SK-MEL-5 (cell line): ENCODE results near the gene PARVB. TPM values are rescaled to one million over a fixed set of nuclear protein-coding genes. Genes with fewer than 3 reads are reported as not detected.

Experiments
- DNase-seq: peaks from one replicate; pipeline ENCODE4 v3.0.0-alpha.2; 2016; ENCODE audit warnings: low read depth, low spot score
- in situ Hi-C: cut with HindIII; loops from 2 replicates; pipeline ENCODE4 v1.10.0; 2016; ENCODE audit warnings: low sequenced_read_pairs, high pct_unique_total_duplicates, low pct_unique_long_range_greater_than_20kb
- polyA plus RNA-seq, 2 experiments: library from polyadenylated mRNA; depleted of rRNA; stranded (reverse); fragments of >200 nt; gene quantifications; 2 replicates each; pipeline ENCODE4 v1.2.3, GENCODE V29; 2015
- total RNA-seq: library from RNA; depleted of rRNA; stranded (reverse); fragments of >200 nt; shearing (Covaris generic); gene quantifications from 2 replicates; pipeline ENCODE4 v1.2.3, GENCODE V29; 2014; rRNA removed

The PARVB gene, protein sequence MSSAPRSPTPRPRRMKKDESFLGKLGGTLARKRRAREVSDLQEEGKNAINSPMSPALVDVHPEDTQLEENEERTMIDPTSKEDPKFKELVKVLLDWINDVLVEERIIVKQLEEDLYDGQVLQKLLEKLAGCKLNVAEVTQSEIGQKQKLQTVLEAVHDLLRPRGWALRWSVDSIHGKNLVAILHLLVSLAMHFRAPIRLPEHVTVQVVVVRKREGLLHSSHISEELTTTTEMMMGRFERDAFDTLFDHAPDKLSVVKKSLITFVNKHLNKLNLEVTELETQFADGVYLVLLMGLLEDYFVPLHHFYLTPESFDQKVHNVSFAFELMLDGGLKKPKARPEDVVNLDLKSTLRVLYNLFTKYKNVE
- 164 and 178 TPM in 2 replicates for total RNA-seq
- 180 and 216 TPM in 2 replicates for polyA plus RNA-seq (2015; cell fraction: cytosol; rRNA removed)
- 37.6 and 90.4 TPM in 2 replicates for polyA plus RNA-seq (2015; cell fraction: nucleus; rRNA removed)

DNA sequence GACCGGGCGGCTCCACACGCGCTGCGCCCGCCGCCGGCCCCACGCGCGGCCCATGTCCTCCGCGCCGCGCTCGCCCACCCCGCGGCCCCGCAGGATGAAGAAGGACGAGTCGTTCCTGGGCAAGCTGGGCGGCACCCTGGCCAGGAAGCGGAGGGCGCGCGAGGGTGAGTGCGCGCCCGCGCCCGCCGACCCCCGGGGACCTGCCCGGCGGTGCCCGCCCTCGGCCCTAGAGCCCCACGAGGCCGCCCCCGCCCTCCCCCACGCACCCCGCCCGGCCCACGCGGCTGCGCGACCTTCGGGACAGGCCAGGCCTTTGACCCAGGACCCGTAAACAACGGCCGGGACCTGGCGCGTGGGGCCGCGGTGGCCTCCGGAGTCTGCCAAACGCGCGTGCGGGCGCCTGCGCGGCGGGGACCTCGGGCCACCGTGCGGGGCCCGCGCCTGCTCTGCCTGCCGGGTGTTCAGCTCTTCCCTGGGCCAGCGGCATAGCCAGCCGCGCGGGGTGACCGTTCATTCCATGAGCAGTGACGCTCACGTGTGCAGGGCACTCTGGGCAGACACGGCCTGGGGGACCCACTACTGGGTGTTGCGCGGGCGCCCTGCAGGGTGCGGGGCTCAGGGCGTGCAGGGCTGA is at the start of gene PARVB:
TSS of gene PARVB (plus strand) at position 15 of the 634 bp plus-strand sequence. CDS start at position 53, 38 bp downstream.
- peak; percentile 13 for DNase-seq
- in situ Hi-C loops = no loop called here

DNA sequence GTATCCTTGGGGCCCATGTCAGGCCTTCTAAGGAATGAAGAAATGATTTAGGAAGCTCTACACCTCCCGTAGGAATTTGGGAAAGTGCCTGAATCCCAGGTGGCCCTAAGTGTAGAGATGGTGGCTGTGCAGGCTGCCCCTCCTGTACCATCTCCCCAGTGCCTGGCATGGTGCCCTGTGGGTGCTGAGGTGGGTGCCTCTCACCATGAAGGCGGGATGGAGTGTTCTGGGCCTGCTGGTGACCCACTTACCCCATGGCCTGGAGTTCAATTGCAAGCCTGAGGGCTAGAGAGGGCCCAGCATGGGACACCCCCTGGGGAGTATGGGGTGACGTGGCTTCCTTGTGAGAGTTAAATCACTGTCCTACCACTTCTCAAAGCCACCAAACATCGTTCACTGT is 49.1 kb upstream of the PARVB start:
- no peak for DNase-seq
- in situ Hi-C loops = loop anchor here (25.0 kb wide), 1 partner anchor 112 kb away; no protein-coding TSS in a partner anchor

DNA sequence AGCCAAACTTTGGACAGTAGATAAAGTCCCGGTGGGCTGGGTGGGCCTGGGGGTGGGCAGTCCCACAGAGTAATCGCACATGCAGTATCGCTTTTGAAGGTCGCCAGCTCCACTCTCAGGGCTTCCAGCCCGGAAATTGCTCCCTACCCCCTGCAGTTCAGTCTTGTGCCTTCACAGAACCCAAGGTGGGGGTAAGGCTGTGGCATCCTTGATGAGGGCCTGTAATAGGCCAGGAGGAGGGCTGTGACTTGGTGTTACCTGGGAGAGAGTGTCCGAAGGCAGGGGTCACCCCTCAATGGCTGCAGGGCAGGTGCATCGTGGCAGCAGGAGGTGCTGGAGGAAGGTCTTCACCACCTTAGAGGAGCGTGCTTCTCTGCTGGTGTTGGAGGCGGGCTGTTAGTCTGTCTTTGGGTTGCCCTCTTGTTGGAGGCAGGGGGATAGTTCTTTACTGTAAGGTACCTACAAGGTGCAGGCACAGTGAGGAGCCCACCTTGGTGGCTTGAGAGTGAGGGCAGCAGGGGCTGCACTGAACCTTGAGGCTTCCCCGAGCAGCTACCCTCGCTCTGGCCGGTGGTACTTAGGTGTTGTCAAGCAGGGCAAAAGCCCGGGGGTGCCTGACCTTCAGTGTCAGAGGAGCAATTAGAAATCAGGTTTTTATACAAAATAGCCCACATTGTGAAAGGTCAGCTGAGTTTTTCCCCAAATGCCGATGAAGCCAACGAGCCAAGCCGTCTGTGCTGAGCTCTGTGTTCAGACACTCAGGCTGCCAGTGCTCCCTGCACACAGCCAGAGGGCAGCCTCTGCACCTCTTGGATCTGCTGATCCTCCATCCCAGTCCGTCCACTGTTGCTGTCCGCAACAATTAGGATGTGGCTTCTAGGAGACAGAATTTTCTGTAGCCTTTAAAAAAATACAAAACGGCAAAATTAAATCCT is 47.0 kb upstream of the PARVB start:
- in situ Hi-C loops = loop anchor here (25.0 kb wide), 1 partner anchor 110 kb away; no protein-coding TSS in a partner anchor
- no peak for DNase-seq

DNA sequence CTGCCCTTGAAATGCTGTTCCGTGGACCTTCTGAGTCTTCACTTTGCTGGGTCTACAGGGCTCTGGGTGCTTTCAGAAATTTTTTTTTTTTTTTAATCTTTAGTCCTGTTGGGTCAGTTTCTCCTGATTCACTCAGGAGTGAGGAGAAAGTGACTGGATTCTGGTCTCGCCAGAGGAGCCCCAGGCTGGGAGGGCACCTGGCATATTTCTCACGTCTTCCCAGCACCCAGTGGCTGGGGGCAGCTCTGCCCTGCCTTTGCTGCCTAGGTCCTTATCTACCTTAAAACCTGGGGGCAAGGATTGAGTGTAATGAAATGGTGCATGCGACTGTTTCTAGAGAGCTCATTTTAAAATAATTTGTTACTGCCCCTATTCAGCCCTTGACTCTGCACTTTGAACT is 45.5 kb upstream of the PARVB start:
- no peak for DNase-seq
- in situ Hi-C loops = loop anchor here (25.0 kb wide), 1 partner anchor 109 kb away; no protein-coding TSS in a partner anchor

DNA sequence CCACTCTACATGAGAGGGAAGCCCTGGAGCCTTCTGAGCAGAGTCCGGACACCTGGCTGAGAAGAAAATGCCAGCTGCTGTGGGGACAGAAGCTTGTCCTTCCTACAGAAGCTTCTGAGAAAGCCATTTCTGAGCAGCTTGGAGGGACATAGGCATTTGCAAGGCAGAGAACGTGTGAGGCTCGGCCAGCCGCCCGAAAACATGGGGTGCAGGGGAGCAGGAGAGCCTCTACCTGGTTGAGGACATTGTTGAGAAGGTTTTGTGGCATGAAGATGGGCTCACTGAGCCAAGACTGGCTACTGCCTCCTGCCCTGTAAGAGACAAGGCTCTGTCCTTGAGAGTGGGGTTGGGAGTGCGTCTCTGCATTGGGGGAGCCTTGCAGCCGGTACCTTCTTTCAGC is 43.5 kb upstream of the PARVB start:
- no peak for DNase-seq
- in situ Hi-C loops = loop anchor here (25.0 kb wide), 1 partner anchor 107 kb away; no protein-coding TSS in a partner anchor

DNA sequence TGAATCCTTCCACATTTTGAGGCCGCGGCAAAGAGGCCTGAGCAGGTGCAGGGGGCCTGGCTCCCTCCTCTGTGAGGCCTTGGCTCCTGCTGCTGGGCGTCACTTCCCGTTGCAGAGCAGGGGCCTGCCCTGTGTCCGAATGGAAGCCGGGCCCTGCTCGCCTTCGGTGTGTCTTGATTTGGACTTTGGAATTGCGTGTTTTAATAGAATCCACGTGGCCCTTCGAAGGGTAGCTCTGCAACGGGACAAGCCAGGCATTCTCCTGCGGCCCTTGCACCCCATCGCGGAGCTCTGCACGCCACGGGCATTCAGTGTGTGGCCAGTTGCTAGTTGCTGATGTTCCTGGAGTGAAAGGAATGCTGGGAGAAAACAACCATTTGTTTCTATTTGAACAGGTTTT is 43.1 kb upstream of the PARVB start:
- in situ Hi-C loops = loop anchor here (25.0 kb wide), 1 partner anchor 106 kb away; no protein-coding TSS in a partner anchor
- DNase-seq = no peak

- in situ Hi-C loops = loop anchor here (25.0 kb wide), 1 partner anchor 103 kb away; no protein-coding TSS in a partner anchor
- no peak for DNase-seq
These were observed 40.3 kb upstream of the PARVB start for GRCh38 chr22:43983808-43984207.

- in situ Hi-C loops = loop anchor here (25.0 kb wide), 1 partner anchor 102 kb away; no protein-coding TSS in a partner anchor
- peak; percentile 67 for DNase-seq
These were observed 38.6 kb upstream of the PARVB start for GRCh38 chr22:43985532-43985931.

GRCh38 chr22:43988116-43988820 is 35.8 kb upstream of the PARVB start:
- no peak for DNase-seq
- in situ Hi-C loops = loop anchor here (25.0 kb wide), 1 partner anchor 99 kb away; no protein-coding TSS in a partner anchor

GRCh38 chr22:43988960-43989359 is 35.1 kb upstream of the PARVB start:
- in situ Hi-C loops = loop anchor here (25.0 kb wide), 1 partner anchor 98 kb away; no protein-coding TSS in a partner anchor
- DNase-seq = no peak

DNA sequence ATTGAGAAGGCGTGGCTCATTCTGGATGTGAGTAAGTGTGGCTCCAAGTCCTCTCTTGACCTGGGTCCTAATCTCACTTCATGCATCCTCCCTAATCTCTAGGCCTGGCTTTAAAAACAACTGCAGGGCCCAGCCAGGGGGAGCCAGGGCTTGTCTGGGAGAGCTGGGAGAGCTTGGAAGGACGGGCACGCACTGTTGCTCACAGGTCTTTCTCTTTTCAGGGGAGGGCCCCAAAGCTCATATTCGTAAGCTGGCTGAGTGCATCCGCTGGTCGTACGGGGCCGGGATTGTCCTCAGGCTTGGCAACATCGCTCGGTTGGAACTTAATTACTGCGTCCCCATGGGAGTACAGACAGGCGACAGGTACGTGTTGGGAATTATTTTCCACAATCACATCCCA is 34.1 kb upstream of the PARVB start:
- in situ Hi-C loops = loop anchor here (25.0 kb wide), 1 partner anchor 97 kb away; no protein-coding TSS in a partner anchor
- DNase-seq = no peak

DNA sequence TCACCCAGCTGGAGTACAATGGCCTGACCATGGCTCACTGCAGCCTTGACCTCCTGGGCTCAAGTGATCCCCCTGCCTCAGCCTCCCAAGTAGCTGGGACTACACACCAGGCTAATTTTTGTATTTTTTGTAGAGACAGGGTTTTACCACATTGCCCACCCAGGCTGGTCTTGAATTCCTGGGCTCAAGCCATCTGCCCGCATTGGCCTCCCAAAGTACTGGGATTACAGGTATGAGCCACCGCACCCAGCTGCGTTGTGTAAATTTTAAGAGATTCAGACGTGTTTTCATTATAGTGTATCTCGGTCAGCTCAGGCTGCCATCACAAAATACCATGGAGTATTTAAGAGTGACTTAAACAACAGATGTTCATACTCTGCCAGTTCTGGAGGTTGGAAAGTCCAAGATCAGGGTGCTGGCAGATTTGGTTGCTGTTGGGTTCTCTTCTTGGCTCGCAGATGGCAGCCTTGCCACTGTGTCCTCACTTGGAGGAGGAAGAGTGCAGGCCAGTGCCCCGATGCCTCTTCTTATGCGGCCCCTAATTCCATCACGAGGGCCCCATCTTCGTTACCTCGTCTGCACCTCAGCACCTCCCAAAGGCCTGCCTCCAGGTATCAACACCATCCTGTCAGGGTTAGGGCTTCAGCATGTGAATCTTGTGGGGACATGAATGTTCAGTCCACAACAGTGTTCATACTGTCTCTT is 32.6 kb upstream of the PARVB start:
- DNase-seq = no peak
- in situ Hi-C loops = loop anchor here (25.0 kb wide), 1 partner anchor 96 kb away; no protein-coding TSS in a partner anchor

DNA sequence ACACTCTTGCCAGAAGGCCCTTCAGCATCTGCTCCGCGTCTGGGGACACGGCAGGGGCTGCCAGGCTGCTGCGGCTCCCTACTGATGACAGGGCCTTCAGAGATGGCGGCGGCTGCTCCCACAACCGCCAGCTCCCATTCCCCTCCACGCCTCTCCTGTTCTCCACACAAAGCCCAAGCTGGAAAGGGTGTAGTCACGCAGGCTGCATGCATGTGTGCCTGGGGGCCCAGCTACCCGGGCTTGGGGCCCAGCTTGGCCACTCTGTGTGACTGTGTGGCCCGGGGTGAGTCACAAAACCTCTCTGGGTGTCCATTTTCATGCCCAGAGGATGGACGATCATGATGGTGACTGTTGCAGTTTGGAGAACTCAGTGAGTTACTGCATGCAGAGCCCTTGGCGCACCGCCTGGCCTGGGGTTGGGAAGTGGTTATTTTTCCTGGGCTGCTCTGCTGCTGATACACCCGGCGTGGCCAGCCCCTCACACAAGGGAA is 31.7 kb upstream of the PARVB start:
- DNase-seq = no peak
- in situ Hi-C loops = loop anchor here (25.0 kb wide), 1 partner anchor 95 kb away; no protein-coding TSS in a partner anchor

DNA sequence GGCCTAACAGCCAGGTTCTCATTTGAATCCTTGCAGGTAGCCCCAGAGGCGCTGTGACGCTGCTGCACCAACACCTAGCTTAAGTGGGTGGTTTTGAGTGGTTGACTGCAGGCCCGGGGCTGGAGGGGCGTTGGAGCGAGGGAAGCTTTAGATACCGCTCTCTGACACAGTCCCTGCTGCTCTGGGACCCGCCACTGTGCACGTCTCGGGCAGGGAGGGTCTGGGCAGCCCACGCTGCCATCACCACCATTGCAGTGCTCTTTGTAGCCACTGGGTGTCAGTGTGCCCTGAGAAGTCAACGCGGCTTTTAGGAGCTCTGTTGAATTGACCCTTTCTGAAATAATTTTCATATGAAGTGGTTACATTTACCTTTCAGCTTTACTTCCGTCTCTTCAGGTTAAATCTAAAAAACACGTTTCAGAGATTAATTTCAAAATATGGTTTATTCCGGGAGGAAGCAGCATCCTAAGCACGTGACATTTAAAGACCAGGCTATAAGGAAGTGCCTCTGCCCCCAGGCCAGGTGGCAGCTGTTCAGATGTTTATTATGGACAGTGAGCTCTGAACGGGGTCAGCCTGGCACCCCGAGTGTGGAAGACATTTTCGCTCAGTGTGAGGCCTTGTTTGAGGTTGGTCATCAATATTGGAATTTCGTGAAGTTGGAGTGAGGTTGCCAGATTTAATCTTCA is 30.9 kb upstream of the PARVB start:
- in situ Hi-C loops = loop anchor here (25.0 kb wide), 1 partner anchor 94 kb away; no protein-coding TSS in a partner anchor
- peak; percentile 73 for DNase-seq

DNA sequence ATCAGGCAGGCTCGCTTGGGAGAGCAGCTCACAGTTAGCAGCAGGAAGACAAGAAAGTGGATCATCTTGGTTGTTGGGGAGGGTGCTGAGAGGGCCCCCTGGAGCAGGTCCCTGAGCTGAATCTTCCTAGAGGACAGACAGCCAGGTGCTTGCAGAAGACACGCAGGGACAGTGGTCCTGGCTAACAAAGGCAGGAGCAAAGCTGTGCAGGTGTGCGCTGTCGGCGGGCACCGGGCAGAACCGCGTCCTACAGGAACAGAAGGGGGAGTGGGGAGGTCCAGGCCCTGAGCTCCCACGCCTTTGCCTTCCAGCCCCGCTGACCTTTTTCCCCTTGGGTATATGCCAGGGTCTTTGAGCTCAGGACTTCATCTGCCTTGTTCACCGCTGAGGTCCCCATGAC is 30.1 kb upstream of the PARVB start:
- no peak for DNase-seq
- in situ Hi-C loops = loop anchor here (25.0 kb wide), 1 partner anchor 93 kb away; no protein-coding TSS in a partner anchor
